HL-60 (cell line): ENCODE data around the gene PCSK7.

Source experiments
- DNase-seq, 2 experiments: peaks; one replicate each; pipeline ENCODE4 v3.0.0-alpha.2; 2010 to 2020; ENCODE audit warnings: low read depth in 1 of 2, low spot score in 1 of 2
- H3K27ac ChIP-seq: fragments of 250-450 bp; sonication (Bioruptor Pico); replicated peaks from 2 replicates; pipeline ENCODE4 v1.5.1; 2020; ENCODE audit warnings: mild to moderate bottlenecking, moderate library complexity
- H3K27me3 ChIP-seq: fragments of 250-450 bp; sonication (Bioruptor Pico); 2 replicates; pipeline ENCODE4 v1.5.1; 2021; ENCODE audit warnings: mild to moderate bottlenecking, moderate library complexity; ENCODE audit not compliant: insufficient read depth, poor library complexity, severe bottlenecking
- H3K4me3 ChIP-seq: replicated peaks from 2 replicates; pipeline ENCODE4 v1.5.1; 2011; ENCODE audit warnings: mild to moderate bottlenecking, control low read depth, low read length; ENCODE audit not compliant: insufficient read depth
- GABPA ChIP-seq: IDR thresholded peaks from 2 replicates; pipeline ENCODE4 v1.6.1; 2012; ENCODE audit warnings: low read depth
- POLR2AphosphoS5 ChIP-seq: IDR thresholded peaks from 2 replicates; pipeline ENCODE4 v1.6.1; 2012; ENCODE audit warnings: low read depth
- SPI1 ChIP-seq: IDR thresholded peaks from 2 replicates; pipeline ENCODE4 v1.6.1; 2012; ENCODE audit warnings: low read depth, mild to moderate bottlenecking, borderline replicate concordance
- TF ChIP-seq, protein P1 (sequence below): IDR thresholded peaks from one replicate; pipeline ENCODE4 v1.5.1; 2011; ENCODE audit warnings: low read length, control low read depth, inconsistent platforms; ENCODE audit not compliant: insufficient read depth
- TF ChIP-seq, protein P2 (sequence below): IDR thresholded peaks from 2 replicates; pipeline ENCODE4 v1.6.1; 2012; ENCODE audit warnings: low read depth; ENCODE audit not compliant: insufficient replicate concordance

The PCSK7 gene

DNA sequence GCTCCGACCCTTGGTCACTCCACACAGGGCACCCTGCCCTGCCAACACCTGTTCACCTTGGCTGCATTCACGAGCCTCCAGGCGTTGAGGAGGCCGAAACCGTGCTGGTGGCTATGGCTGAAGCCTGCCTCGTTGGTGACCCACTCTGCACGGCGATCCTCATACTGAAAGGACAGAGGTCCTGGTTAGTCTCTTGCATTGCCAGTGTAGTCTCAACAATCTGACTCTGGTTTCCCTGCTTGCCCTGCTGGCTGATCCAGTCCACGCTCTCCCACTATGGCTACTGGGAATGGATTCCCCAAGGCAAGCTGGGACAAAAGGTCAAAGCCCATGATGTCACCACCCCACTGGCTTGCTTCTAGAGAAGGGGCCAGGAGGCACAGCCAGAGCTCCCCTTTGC, 12.9 kb downstream of the PCSK7 start:
- TF ChIP-seq SPI1 (no peak), GABPA (no peak), POLR2AphosphoS5 (no peak)
- TF ChIP-seq, protein P1, sequence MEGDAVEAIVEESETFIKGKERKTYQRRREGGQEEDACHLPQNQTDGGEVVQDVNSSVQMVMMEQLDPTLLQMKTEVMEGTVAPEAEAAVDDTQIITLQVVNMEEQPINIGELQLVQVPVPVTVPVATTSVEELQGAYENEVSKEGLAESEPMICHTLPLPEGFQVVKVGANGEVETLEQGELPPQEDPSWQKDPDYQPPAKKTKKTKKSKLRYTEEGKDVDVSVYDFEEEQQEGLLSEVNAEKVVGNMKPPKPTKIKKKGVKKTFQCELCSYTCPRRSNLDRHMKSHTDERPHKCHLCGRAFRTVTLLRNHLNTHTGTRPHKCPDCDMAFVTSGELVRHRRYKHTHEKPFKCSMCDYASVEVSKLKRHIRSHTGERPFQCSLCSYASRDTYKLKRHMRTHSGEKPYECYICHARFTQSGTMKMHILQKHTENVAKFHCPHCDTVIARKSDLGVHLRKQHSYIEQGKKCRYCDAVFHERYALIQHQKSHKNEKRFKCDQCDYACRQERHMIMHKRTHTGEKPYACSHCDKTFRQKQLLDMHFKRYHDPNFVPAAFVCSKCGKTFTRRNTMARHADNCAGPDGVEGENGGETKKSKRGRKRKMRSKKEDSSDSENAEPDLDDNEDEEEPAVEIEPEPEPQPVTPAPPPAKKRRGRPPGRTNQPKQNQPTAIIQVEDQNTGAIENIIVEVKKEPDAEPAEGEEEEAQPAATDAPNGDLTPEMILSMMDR: no peak
- TF ChIP-seq, protein P2, sequence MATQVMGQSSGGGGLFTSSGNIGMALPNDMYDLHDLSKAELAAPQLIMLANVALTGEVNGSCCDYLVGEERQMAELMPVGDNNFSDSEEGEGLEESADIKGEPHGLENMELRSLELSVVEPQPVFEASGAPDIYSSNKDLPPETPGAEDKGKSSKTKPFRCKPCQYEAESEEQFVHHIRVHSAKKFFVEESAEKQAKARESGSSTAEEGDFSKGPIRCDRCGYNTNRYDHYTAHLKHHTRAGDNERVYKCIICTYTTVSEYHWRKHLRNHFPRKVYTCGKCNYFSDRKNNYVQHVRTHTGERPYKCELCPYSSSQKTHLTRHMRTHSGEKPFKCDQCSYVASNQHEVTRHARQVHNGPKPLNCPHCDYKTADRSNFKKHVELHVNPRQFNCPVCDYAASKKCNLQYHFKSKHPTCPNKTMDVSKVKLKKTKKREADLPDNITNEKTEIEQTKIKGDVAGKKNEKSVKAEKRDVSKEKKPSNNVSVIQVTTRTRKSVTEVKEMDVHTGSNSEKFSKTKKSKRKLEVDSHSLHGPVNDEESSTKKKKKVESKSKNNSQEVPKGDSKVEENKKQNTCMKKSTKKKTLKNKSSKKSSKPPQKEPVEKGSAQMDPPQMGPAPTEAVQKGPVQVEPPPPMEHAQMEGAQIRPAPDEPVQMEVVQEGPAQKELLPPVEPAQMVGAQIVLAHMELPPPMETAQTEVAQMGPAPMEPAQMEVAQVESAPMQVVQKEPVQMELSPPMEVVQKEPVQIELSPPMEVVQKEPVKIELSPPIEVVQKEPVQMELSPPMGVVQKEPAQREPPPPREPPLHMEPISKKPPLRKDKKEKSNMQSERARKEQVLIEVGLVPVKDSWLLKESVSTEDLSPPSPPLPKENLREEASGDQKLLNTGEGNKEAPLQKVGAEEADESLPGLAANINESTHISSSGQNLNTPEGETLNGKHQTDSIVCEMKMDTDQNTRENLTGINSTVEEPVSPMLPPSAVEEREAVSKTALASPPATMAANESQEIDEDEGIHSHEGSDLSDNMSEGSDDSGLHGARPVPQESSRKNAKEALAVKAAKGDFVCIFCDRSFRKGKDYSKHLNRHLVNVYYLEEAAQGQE: no peak
- Histone ChIP-seq H3K27ac (no peak overlapping the region), H3K4me3 (no peak overlapping the region), H3K27me3 (no peaks in the 10 kb centered on the region)
- no peak for DNase-seq

DNA sequence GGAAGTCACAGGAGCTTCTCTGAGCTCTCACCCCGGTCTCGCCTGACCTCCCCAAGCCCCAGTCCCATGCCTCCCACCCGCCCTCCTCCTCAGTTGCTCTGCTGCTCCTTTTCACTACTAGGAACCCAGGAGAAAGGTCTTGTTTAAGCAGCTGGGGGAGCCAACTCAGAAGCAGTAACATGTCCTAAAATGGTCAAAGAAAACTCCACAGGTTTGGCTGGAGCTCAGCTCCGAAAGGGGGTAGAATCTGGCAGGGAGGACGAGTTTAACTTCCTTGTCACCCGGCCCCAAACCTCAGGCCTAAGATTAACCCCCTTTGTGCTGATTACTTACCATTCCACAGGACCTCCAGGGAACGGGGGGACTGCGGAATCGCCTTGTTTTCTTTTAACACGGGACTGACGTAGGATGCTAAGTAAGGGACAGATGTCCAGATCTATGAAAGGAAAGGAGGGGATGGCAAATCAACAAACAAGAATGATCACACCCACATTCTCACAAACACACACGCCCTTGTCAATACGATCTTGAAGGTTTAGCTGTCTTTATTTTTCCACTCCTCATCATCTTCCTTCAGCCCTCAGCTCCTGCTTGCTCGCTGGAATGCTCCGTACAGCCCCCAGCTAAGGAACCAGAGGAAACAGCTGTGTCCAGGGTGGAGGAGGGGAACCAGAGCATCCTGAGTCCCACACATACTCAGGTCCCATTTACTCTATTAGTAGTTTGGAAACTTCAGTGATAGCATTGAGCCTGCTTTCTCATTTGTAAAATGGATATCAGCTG, 13.5 kb downstream of the PCSK7 start:
- Histone ChIP-seq H3K27me3 (no peaks in the 10 kb centered on the region), H3K27ac (no peak overlapping the region), H3K4me3 (no peak overlapping the region)
- TF ChIP-seq GABPA (no peak), POLR2AphosphoS5 (no peak)
- TF ChIP-seq, protein P2: no peak
- DNase-seq: no peak

DNA sequence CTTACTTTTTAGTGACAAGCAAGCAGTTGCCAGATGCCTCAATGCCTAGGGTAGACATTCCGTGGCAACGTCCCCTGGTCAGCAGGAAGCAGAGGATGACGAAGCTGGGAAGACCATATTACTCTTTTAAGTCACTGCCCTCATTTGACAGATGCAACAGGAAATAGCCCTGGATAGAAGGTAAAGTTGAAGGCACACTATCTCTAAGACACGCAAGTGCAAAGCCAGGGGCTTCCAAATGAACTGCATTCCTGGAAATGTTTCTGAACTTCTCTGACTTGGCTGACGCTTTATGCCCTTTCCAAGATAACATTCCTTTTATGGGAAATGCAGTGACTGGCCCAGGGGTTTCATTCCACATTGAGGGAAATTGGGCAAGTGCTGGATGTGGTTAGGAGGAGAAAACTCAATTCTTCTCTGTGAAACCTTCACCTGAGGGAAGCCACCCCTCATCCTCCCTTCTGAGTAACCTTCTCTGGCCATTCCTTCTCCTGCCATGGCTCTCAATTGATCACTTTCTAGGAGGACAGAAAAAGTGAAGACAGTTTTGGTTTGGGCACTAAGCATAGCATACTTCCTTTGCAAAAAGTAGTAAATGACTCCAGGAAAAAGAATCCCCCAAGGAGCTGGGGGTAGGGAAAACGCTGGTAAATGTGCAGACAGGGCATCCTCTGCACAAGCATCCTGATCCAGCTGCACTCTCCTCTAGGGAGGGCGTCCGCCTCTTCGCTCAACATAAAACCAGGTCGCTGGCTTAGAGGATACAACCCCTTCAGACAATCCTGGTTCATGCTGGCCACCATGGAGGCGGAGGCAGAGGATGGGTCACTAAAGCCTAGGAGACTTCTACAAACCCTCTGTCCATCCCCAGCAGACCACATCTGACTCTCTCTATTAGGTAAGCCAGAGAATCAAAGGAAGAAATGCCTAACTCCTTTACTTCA, 14.5 kb downstream of the PCSK7 start:
- no peaks in the 10 kb centered on the region for H3K27me3 ChIP-seq
- no peak for DNase-seq
- H3K4me3 ChIP-seq: no peak overlapping the region
- no peak overlapping the region for H3K27ac ChIP-seq
- no peak for TF ChIP-seq SPI1
- TF ChIP-seq, protein P2: no peak
- no peak for TF ChIP-seq GABPA
- TF ChIP-seq POLR2AphosphoS5: no peak
- TF ChIP-seq, protein P1: no peak
